GM12891 (cell line): ENCODE data around the gene UBXN11.

Experiments used
- POLR2A ChIP-seq: IDR thresholded peaks from 2 replicates; pipeline ENCODE4 v1.6.1; 2011; ENCODE audit warnings: low read depth, low read length, control low read depth
- POLR2AphosphoS5 ChIP-seq: IDR thresholded peaks from 2 replicates; pipeline ENCODE4 v1.6.1; 2011; ENCODE audit warnings: low read depth, low read length, control low read depth
- POU2F2 ChIP-seq: IDR thresholded peaks from 2 replicates; pipeline ENCODE4 v1.6.1; 2011; ENCODE audit warnings: low read depth, mild to moderate bottlenecking, control low read depth, low read length, moderate library complexity

GRCh38 chr1:26356106-26356505 is 49.7 kb upstream of the UBXN11 start:
- TF ChIP-seq POLR2AphosphoS5, result no peak
- TF ChIP-seq POU2F2, result no peak
- TF ChIP-seq POLR2A, result no peak
